ENCODE results near the gene CCBE1.

CCBE1 gene

DNA sequence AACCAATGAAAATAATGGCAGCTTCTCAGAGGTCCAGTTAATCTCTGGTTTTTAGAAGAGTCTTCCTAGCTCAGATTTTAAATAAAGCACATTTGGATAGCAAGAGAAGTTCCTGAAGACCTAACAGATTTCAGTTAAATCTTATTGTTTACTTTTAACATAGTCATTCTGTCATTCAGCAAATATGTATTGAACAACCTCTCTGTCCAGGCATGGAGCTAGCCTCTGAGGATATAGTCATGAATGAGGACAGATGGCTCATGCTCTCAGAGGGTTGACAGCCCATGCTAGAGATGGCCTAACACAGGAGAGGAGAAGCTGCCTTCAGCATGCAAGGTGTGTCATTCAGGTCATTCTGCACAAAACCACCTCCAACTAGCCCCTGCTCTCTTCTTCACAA, 6.2 kb downstream of the CCBE1 start:
- TF ChIP-seq EP300 (IDR thresholded peaks at IDR 0.05; ENCODE audit: borderline replicate concordance) (no peak), NFIC (IDR thresholded peaks at IDR 0.05) (no peak), TAF1 (IDR thresholded peaks at IDR 0.05; ENCODE audit: low read depth) (no peak), ZBTB7A (IDR thresholded peaks at IDR 0.05; ENCODE audit: low read depth) (no peak), TEAD4 (IDR thresholded peaks at IDR 0.05) (no peak), EGR1 (IDR thresholded peaks at IDR 0.05) (no peak), TCF12 (IDR thresholded peaks at IDR 0.05; ENCODE audit: low read depth) (no peak), CREB1 (IDR thresholded peaks at IDR 0.05; ENCODE audit: low read depth) (no peak), RAD21 (IDR thresholded peaks at IDR 0.05; ENCODE audit: low read depth) (no peak), CEBPB (IDR thresholded peaks at IDR 0.05) (no peak), FOXM1 (IDR thresholded peaks at IDR 0.05; ENCODE audit: borderline replicate concordance, low read depth) (no peak)
- TF ChIP-seq, protein P1, sequence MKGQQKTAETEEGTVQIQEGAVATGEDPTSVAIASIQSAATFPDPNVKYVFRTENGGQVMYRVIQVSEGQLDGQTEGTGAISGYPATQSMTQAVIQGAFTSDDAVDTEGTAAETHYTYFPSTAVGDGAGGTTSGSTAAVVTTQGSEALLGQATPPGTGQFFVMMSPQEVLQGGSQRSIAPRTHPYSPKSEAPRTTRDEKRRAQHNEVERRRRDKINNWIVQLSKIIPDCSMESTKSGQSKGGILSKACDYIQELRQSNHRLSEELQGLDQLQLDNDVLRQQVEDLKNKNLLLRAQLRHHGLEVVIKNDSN (IDR thresholded peaks at IDR 0.05) = no peak
- TF ChIP-seq, protein P2, sequence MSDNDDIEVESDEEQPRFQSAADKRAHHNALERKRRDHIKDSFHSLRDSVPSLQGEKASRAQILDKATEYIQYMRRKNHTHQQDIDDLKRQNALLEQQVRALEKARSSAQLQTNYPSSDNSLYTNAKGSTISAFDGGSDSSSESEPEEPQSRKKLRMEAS (IDR thresholded peaks at IDR 0.05) = no peak

DNA sequence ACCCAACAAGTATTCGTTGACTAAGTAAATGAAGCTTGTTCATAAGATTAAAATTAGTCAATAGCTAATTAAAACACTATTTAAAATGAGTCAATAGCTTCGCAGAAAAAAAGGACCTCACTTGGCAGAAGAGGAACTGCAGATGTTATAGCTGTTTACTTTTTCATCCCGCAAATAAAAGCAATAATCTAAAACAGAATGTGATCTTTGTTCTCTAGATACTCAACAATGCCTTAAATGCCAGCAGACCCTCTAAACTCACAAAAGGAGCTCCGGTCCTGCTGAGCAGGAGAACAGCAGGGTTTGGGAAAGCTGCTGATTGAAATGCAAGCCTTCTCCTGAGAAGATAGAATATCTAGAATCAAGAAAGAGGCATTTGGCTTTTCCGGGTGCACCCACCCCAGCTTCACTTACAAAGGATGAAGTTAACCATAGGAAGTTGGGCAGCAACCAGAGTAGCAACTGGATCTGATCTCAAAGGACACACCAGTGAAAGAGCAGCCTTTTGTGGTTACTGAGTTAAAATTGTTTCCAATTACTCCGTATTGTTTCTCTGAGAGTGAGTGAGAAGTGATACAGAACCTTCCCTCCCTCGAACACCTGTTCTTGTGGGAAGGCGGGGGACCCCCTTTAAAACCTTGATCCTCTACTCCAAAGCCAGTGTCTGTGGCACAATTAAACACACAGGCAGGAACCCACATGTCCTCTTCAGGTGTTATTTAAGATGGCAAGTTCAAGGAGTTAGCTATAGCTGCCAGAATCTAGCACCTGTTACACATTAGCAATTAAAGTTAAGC, 6.8 kb downstream of the CCBE1 start:
- TF ChIP-seq YY1 (IDR thresholded peaks at IDR 0.05; ENCODE audit: low read depth) = no peak
- TF ChIP-seq, protein P3, sequence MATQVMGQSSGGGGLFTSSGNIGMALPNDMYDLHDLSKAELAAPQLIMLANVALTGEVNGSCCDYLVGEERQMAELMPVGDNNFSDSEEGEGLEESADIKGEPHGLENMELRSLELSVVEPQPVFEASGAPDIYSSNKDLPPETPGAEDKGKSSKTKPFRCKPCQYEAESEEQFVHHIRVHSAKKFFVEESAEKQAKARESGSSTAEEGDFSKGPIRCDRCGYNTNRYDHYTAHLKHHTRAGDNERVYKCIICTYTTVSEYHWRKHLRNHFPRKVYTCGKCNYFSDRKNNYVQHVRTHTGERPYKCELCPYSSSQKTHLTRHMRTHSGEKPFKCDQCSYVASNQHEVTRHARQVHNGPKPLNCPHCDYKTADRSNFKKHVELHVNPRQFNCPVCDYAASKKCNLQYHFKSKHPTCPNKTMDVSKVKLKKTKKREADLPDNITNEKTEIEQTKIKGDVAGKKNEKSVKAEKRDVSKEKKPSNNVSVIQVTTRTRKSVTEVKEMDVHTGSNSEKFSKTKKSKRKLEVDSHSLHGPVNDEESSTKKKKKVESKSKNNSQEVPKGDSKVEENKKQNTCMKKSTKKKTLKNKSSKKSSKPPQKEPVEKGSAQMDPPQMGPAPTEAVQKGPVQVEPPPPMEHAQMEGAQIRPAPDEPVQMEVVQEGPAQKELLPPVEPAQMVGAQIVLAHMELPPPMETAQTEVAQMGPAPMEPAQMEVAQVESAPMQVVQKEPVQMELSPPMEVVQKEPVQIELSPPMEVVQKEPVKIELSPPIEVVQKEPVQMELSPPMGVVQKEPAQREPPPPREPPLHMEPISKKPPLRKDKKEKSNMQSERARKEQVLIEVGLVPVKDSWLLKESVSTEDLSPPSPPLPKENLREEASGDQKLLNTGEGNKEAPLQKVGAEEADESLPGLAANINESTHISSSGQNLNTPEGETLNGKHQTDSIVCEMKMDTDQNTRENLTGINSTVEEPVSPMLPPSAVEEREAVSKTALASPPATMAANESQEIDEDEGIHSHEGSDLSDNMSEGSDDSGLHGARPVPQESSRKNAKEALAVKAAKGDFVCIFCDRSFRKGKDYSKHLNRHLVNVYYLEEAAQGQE (IDR thresholded peaks at IDR 0.05; ENCODE audit: low read depth) = no peak
- TF ChIP-seq TCF12 (IDR thresholded peaks at IDR 0.05; ENCODE audit: low read depth) = no peak
- no peak for TF ChIP-seq TAF1 (IDR thresholded peaks at IDR 0.05; ENCODE audit: low read depth)
- TF ChIP-seq CEBPB (IDR thresholded peaks at IDR 0.05) = no peak
- TF ChIP-seq CREB1 (IDR thresholded peaks at IDR 0.05; ENCODE audit: low read depth) = no peak
- no peak for TF ChIP-seq ZBTB7A (IDR thresholded peaks at IDR 0.05; ENCODE audit: low read depth)
- TF ChIP-seq, protein P1 (IDR thresholded peaks at IDR 0.05) = no peak
- no peak for TF ChIP-seq RAD21 (IDR thresholded peaks at IDR 0.05; ENCODE audit: low read depth)
- no peak for TF ChIP-seq EGR1 (IDR thresholded peaks at IDR 0.05)
- TF ChIP-seq EP300 (IDR thresholded peaks at IDR 0.05; ENCODE audit: borderline replicate concordance) = no peak
- TF ChIP-seq NFIC (IDR thresholded peaks at IDR 0.05) = no peak
- no peak for TF ChIP-seq TEAD4 (IDR thresholded peaks at IDR 0.05)
- TF ChIP-seq, protein P2 (IDR thresholded peaks at IDR 0.05) = no peak
- no peak for TF ChIP-seq FOXM1 (IDR thresholded peaks at IDR 0.05; ENCODE audit: borderline replicate concordance, low read depth)

DNA sequence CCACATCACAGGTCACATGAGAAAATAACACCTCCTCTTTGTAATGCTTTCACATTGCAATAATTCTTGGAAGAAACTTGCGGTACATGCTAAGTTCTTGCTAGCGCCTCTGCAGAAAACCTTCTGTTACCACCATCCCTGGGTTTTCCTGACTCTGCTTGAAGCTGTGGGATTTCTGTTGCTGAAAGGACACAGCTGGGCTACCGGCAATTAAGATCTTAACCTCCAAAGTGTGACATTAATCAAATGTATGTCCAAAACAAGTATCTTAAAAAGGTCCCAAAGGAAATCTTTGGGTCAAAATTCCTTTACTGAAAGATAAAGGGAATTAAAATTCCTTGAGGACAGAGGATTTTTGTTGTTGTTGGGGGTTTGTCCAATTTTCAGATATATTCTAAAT, 7.5 kb downstream of the CCBE1 start:
- no peak for TF ChIP-seq EGR1 (IDR thresholded peaks at IDR 0.05)
- TF ChIP-seq YY1 (IDR thresholded peaks at IDR 0.05; ENCODE audit: low read depth) = no peak
- TF ChIP-seq RAD21 (IDR thresholded peaks at IDR 0.05; ENCODE audit: low read depth) = no peak
- no peak for TF ChIP-seq NFIC (IDR thresholded peaks at IDR 0.05)
- no peak for TF ChIP-seq TEAD4 (IDR thresholded peaks at IDR 0.05)
- TF ChIP-seq, protein P3 (IDR thresholded peaks at IDR 0.05; ENCODE audit: low read depth) = no peak
- no peak for TF ChIP-seq EP300 (IDR thresholded peaks at IDR 0.05; ENCODE audit: borderline replicate concordance)
- no peak for TF ChIP-seq FOXM1 (IDR thresholded peaks at IDR 0.05; ENCODE audit: borderline replicate concordance, low read depth)
- no peak for TF ChIP-seq ZBTB7A (IDR thresholded peaks at IDR 0.05; ENCODE audit: low read depth)

DNA sequence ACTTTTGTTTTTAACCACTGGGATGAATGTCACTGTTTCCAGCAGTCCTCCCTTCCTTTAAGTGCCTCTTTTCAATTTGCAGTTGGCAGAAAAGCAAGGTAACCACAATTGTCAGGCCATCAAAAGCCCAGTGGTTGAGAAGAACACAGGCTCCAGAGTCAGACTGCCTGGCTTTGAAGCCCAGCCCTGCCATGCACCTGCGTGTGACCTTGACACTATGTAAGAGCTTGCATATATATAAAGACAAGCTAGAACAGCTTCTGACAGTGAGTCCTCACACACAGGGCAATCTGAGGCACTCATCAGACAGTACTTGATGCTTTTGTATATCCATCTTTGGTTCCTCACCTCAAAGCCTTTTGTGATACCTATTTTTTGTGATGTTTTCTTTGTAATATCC, 11.0 kb downstream of the CCBE1 start:
- TF ChIP-seq, protein P2 (IDR thresholded peaks at IDR 0.05) = no peak
- TF ChIP-seq TEAD4 (IDR thresholded peaks at IDR 0.05) = no peak
- TF ChIP-seq, protein P1 (IDR thresholded peaks at IDR 0.05) = no peak

DNA sequence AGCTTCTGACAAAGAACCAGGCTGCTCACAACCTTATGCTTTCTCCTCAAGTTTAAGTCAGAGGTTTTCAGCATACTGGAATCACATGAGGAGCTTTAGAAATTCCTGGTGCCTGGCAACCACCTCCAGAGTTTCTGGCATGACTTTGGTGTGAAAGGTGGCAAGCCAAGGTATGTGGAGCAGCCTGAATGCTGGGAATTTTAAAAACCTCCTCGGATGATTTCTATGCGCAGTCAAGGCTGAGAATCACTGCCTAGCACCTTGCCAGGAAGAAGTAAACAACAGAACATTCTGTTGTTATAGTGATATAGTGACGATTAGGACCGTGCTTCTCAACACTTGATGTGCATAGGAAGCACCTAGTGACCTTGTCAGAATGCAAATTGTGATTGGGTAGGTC, 11.7 kb downstream of the CCBE1 start:
- TF ChIP-seq YY1 (IDR thresholded peaks at IDR 0.05; ENCODE audit: low read depth) = no peak
- TF ChIP-seq EGR1 (IDR thresholded peaks at IDR 0.05) = no peak
- no peak for TF ChIP-seq TEAD4 (IDR thresholded peaks at IDR 0.05)
- no peak for TF ChIP-seq ZBTB7A (IDR thresholded peaks at IDR 0.05; ENCODE audit: low read depth)
- TF ChIP-seq, protein P3 (IDR thresholded peaks at IDR 0.05; ENCODE audit: low read depth) = no peak
- no peak for TF ChIP-seq EP300 (IDR thresholded peaks at IDR 0.05; ENCODE audit: borderline replicate concordance)
- TF ChIP-seq TCF12 (IDR thresholded peaks at IDR 0.05; ENCODE audit: low read depth) = no peak
- TF ChIP-seq, protein P2 (IDR thresholded peaks at IDR 0.05) = no peak
- TF ChIP-seq CREB1 (IDR thresholded peaks at IDR 0.05; ENCODE audit: low read depth) = no peak

Data from Ishikawa (cell line).